HEK293 (cell line): ENCODE results near the gene CELSR1.
"Not testable (repeated sequence)": the region's sequence is repeated elsewhere in the genome, so short reads cannot be mapped to it uniquely, and the experiment has no call there.

Experiments used
- CTCF ChIA-PET: fragments of 350-600 bp; formaldehyde crosslinking; extraction: SDS; loops from one replicate; lab custom pipeline; 2021; ENCODE audit warnings: antibody characterized with exemption; lab: Yijun Ruan, JAX
- POLR2A ChIA-PET: fragments of 300-600 bp; formaldehyde crosslinking; extraction: SDS; loops from one replicate; lab custom pipeline; 2020; ENCODE audit warnings: antibody characterized with exemption, inconsistent platforms; lab: Yijun Ruan, JAX
- H3K27ac ChIP-seq: fragments of 200-500 bp; sonication (Bioruptor generic); 2 replicates; pipeline ENCODE4 v1.5.1; 2014; ENCODE audit warnings: low read depth, low read length, control low read depth, inconsistent platforms; ENCODE audit errors: extremely low read depth
- H3K36me3 ChIP-seq, 2 experiments: fragments of 200-500 bp in 1 of 2; sonication (Bioruptor generic) in 1 of 2; 1 replicate in 1 of 2; 2 replicates in 1 of 2; pipeline ENCODE4 v1.5.1; 2014 to 2017; ENCODE audit warnings: inconsistent platforms in 2 of 2, low read length in 2 of 2; ENCODE audit not compliant: control insufficient read depth in 2 of 2, insufficient read depth in 1 of 2
- H3K4me1 ChIP-seq: fragments of 200-500 bp; sonication (Bioruptor generic); 2 replicates; pipeline ENCODE4 v1.5.1; 2014; ENCODE audit warnings: mild to moderate bottlenecking, low read length, inconsistent platforms; ENCODE audit not compliant: control insufficient read depth, insufficient read depth
- H3K4me3 ChIP-seq: 2 replicates; pipeline ENCODE4 v1.5.1; 2011; ENCODE audit warnings: low read depth, mild to moderate bottlenecking, control low read depth, low read length, moderate library complexity
- H3K9me3 ChIP-seq: fragments of 200-500 bp; sonication (Bioruptor generic); 2 replicates; pipeline ENCODE4 v1.5.1; 2014; ENCODE audit warnings: low read depth, low read length, inconsistent platforms; ENCODE audit not compliant: control insufficient read depth, insufficient read depth
- GLIS1 ChIP-seq: fragments of 450-650 bp; formaldehyde crosslinking; IDR thresholded peaks from 2 replicates; pipeline ENCODE4 v1.5.1; 2016; ENCODE audit warnings: missing biosample characterization, missing genetic modification characterization
- SCRT2 ChIP-seq: fragments of 450-650 bp; formaldehyde crosslinking; IDR thresholded peaks from 2 replicates; pipeline ENCODE4 v1.5.1; 2016; ENCODE audit warnings: missing biosample characterization, missing genetic modification characterization
- TSHZ1 ChIP-seq: fragments of 450-650 bp; formaldehyde crosslinking; IDR thresholded peaks from 2 replicates; pipeline ENCODE4 v1.5.1; 2016; ENCODE audit warnings: missing biosample characterization, missing genetic modification characterization, borderline replicate concordance
- ZFHX2 ChIP-seq: fragments of 450-650 bp; formaldehyde crosslinking; conservative IDR thresholded peaks from 2 replicates; pipeline ENCODE4 v1.5.1; 2016; ENCODE audit warnings: missing biosample characterization, missing genetic modification characterization
- ZIC2 ChIP-seq: fragments of 450-650 bp; formaldehyde crosslinking; IDR thresholded peaks from 2 replicates; pipeline ENCODE4 v1.5.1; 2016; ENCODE audit warnings: missing biosample characterization, missing genetic modification characterization
- ZNF146 ChIP-seq: fragments of 450-650 bp; formaldehyde crosslinking; IDR thresholded peaks from 2 replicates; pipeline ENCODE4 v1.5.1; 2016; ENCODE audit warnings: missing biosample characterization, missing genetic modification characterization
- ZNF18 ChIP-seq: fragments of 450-650 bp; formaldehyde crosslinking; IDR thresholded peaks from 2 replicates; pipeline ENCODE4 v1.5.1; 2016; ENCODE audit warnings: missing biosample characterization, missing genetic modification characterization
- ZNF184 ChIP-seq: fragments of 450-650 bp; IDR thresholded peaks from 2 replicates; pipeline ENCODE4 v1.5.1; 2018; ENCODE audit warnings: missing biosample characterization, mild to moderate bottlenecking, missing genetic modification characterization
- ZNF280D ChIP-seq: fragments of 450-650 bp; formaldehyde crosslinking; IDR thresholded peaks from 2 replicates; pipeline ENCODE4 v1.5.1; 2016; ENCODE audit warnings: missing biosample characterization, missing genetic modification characterization
- ZNF416 ChIP-seq: fragments of 450-650 bp; formaldehyde crosslinking; IDR thresholded peaks from 2 replicates; pipeline ENCODE4 v1.5.1; 2016; ENCODE audit warnings: missing biosample characterization, missing genetic modification characterization
- ZNF513 ChIP-seq: fragments of 450-650 bp; IDR thresholded peaks from 2 replicates; pipeline ENCODE4 v1.5.1; 2018; ENCODE audit warnings: missing biosample characterization, missing genetic modification characterization
- ZNF544 ChIP-seq: fragments of 450-650 bp; formaldehyde crosslinking; IDR thresholded peaks from 2 replicates; pipeline ENCODE4 v1.5.0; 2017; ENCODE audit warnings: missing biosample characterization, missing genetic modification characterization
- ZNF558 ChIP-seq: fragments of 450-650 bp; formaldehyde crosslinking; IDR thresholded peaks from 2 replicates; pipeline ENCODE4 v1.5.1; 2016; ENCODE audit warnings: missing biosample characterization, missing genetic modification characterization
- ZNF692 ChIP-seq: fragments of 450-650 bp; formaldehyde crosslinking; IDR thresholded peaks from 2 replicates; pipeline ENCODE4 v1.5.1; 2016; ENCODE audit warnings: missing biosample characterization, missing genetic modification characterization
- ZNF707 ChIP-seq: fragments of 450-650 bp; formaldehyde crosslinking; IDR thresholded peaks from 2 replicates; pipeline ENCODE4 v1.5.1; 2016; ENCODE audit warnings: missing biosample characterization, missing genetic modification characterization
- ZNF776 ChIP-seq: fragments of 450-650 bp; formaldehyde crosslinking; IDR thresholded peaks from 2 replicates; pipeline ENCODE4 v1.5.0; 2017; ENCODE audit warnings: missing biosample characterization, missing genetic modification characterization, borderline replicate concordance

Gene CELSR1

GRCh38 chr22:46516112-46516487, 21.3 kb downstream of the CELSR1 start:
- H3K9me3 ChIP-seq, H3K27ac ChIP-seq, H3K36me3 ChIP-seq, H3K4me1 ChIP-seq, POLR2A ChIA-PET, H3K4me3 ChIP-seq: not testable (repeated sequence)
- CTCF ChIA-PET, result interaction anchor here (0.6 to 1.1 kb wide), 2 partner anchors 26 to 148 kb away, joined by 3 to 4 read pairs; no protein-coding TSS in a partner anchor
- TF ChIP-seq ZNF146 (tag by site-specific recombination) (peak; percentile 98), ZNF280D (tag by site-specific recombination) (0 out of 2 replicates have a peak, but pooled peaks have one; percentile 40)

- H3K4me3 ChIP-seq, result no peak overlapping the region
- CTCF ChIA-PET, result no interaction called here
- POLR2A ChIA-PET, result no interaction called here
- no peaks in the 10 kb centered on the region for H3K4me1 ChIP-seq
- H3K27ac ChIP-seq, result no peak overlapping the region
- H3K36me3 ChIP-seq, result peaks cover 0 to 5% of the 10 kb centered on the region in 2 experiments; a peak in 1 of 3 replicates
- H3K9me3 ChIP-seq, result no peaks in the 10 kb centered on the region
- no peak; the same call in 1 of the 2 replicates for TF ChIP-seq GLIS1 (tag by site-specific recombination)
- TF ChIP-seq ZNF513 (tag by site-specific recombination), result no peak
- TF ChIP-seq ZNF544 (tag by site-specific recombination), result no peak
- no peak for TF ChIP-seq ZNF416
- TF ChIP-seq ZNF184 (tag by site-specific recombination), result peak; percentile 91
- peak; percentile 69 for TF ChIP-seq SCRT2 (tag by site-specific recombination)
- no peak for TF ChIP-seq ZNF558 (tag by site-specific recombination)
- no peak for TF ChIP-seq ZNF18
- peak; percentile 49 for TF ChIP-seq ZFHX2 (tag by site-specific recombination)
- TF ChIP-seq ZIC2 (tag by site-specific recombination), result peak; percentile 83
- TF ChIP-seq ZNF692 (tag by site-specific recombination), result no peak
- TF ChIP-seq ZNF776 (tag by site-specific recombination), result no peak
- no peak for TF ChIP-seq TSHZ1 (tag by site-specific recombination)
- TF ChIP-seq ZNF707 (tag by site-specific recombination), result no peak
- no peak for TF ChIP-seq ZNF280D (tag by site-specific recombination)
Observed at GRCh38 chr22:46515208-46516111, 22.0 kb downstream of the CELSR1 start.
